SU-DHL-6 (cell line): ENCODE results near the gene GARIN1A.
"Not testable (repeated sequence)": the region's sequence is repeated elsewhere in the genome, so short reads cannot be mapped to it uniquely, and the experiment has no call there.

Experiments used
- H2AFZ ChIP-seq: fragments of 200-600 bp; sonication (generic); 2 replicates; pipeline ENCODE4 v1.6.1; 2014; ENCODE audit warnings: low read depth, mild to moderate bottlenecking, moderate library complexity, mixed read lengths, antibody characterized with exemption, low read length; ENCODE audit not compliant: severe bottlenecking
- H3F3A ChIP-seq: fragments of 200-600 bp; shearing (Covaris generic); 2 replicates; pipeline ENCODE4 v1.6.0; 2016; ENCODE audit warnings: antibody characterized with exemption, mild to moderate bottlenecking; ENCODE audit not compliant: insufficient read depth
- H3K27ac ChIP-seq: fragments of 200-600 bp; sonication (generic); 2 replicates; pipeline ENCODE4 v1.5.1; 2016; ENCODE audit warnings: low read depth, mild to moderate bottlenecking, low read length, moderate library complexity, mixed read lengths
- H3K27me3 ChIP-seq: fragments of 200-600 bp; sonication (generic), shearing (Covaris generic); 2 replicates; pipeline ENCODE4 v1.6.0; 2014; ENCODE audit warnings: mild to moderate bottlenecking, low read length
- H3K36me3 ChIP-seq: fragments of 200-600 bp; sonication (generic); 2 replicates; pipeline ENCODE4 v1.6.1; 2014; ENCODE audit warnings: mild to moderate bottlenecking, low read length, mixed read lengths
- H3K4me2 ChIP-seq: fragments of 300-600, 200-600 bp; shearing (Covaris generic), sonication (generic); 2 replicates; pipeline ENCODE4 v1.6.0; 2014; ENCODE audit warnings: low read length, low read depth, mild to moderate bottlenecking; ENCODE audit not compliant: poor library complexity, severe bottlenecking
- H3K4me3 ChIP-seq: fragments of 200-600 bp; sonication (generic); 2 replicates; pipeline ENCODE4 v1.5.1; 2014; ENCODE audit warnings: antibody characterized with exemption, low read length, mild to moderate bottlenecking, mixed read lengths; ENCODE audit not compliant: insufficient read depth, poor library complexity, severe bottlenecking
- H3K79me2 ChIP-seq: fragments of 200-600 bp; sonication (generic); 2 replicates; pipeline ENCODE4 v1.6.1; 2014; ENCODE audit warnings: mild to moderate bottlenecking, low read length, moderate library complexity; ENCODE audit not compliant: insufficient read depth
- H3K9ac ChIP-seq: fragments of 200-600 bp; sonication (generic); 2 replicates; pipeline ENCODE4 v1.7.0; 2014; ENCODE audit warnings: mild to moderate bottlenecking, low read length
- H3K9me2 ChIP-seq: fragments of 200-600 bp; sonication (generic); replicated peaks from 2 replicates; pipeline ENCODE4 v1.6.1; 2014; ENCODE audit warnings: low read length; ENCODE audit not compliant: insufficient read depth
- H3K9me3 ChIP-seq: fragments of 200-600 bp; sonication (generic); 2 replicates; pipeline ENCODE4 v1.6.1; 2014; ENCODE audit warnings: low read length, mixed read lengths; ENCODE audit not compliant: insufficient read depth
- H4K20me1 ChIP-seq: fragments of 200-600 bp; sonication (generic); 2 replicates; pipeline ENCODE4 v1.6.1; 2014; ENCODE audit warnings: low read depth, mild to moderate bottlenecking, antibody characterized with exemption, low read length, moderate library complexity, mixed read lengths
- CTCF ChIP-seq: fragments of 200-600 bp; sonication (generic); IDR thresholded peaks from one replicate; pipeline ENCODE4 v1.5.1; 2017; ENCODE audit warnings: antibody characterized with exemption, mild to moderate bottlenecking, low read length, moderate library complexity; ENCODE audit not compliant: insufficient read depth, poor library complexity, severe bottlenecking
- EZH2phosphoT487 ChIP-seq: fragments of 200-600 bp; sonication (generic), shearing (Covaris generic); conservative IDR thresholded peaks from 2 replicates; pipeline ENCODE4 v1.6.1; 2018; ENCODE audit warnings: mild to moderate bottlenecking, antibody characterized with exemption, low read length, moderate library complexity, mixed read lengths

GARIN1A gene

GRCh38 chr7:128676665-128677064 is 4.6 kb downstream of the GARIN1A start:
- H3K9ac ChIP-seq, result no peak overlapping the region
- no peak overlapping the region for H2AFZ ChIP-seq
- no peak overlapping the region for H3K4me3 ChIP-seq
- H3K9me2 ChIP-seq, result no peaks in the 10 kb centered on the region
- H3K9me3 ChIP-seq, result no peaks in the 10 kb centered on the region
- no peaks in the 10 kb centered on the region for H3K79me2 ChIP-seq
- H3K27ac ChIP-seq, result no peak overlapping the region
- no peak for TF ChIP-seq CTCF
- no peak for TF ChIP-seq EZH2phosphoT487
- H4K20me1 ChIP-seq, result no peaks in the 10 kb centered on the region
- no peaks in the 10 kb centered on the region for H3F3A ChIP-seq
- no peak overlapping the region for H3K4me2 ChIP-seq
- no peaks in the 10 kb centered on the region for H3K27me3 ChIP-seq
- H3K36me3 ChIP-seq, result no peaks in the 10 kb centered on the region

- Histone ChIP-seq H3K4me2 (no peak overlapping the region), H3K79me2 (no peaks in the 10 kb centered on the region), H3K27me3 (no peaks in the 10 kb centered on the region), H3K9me2 (no peaks in the 10 kb centered on the region), H3K27ac (no peak overlapping the region), H3K4me3 (no peak overlapping the region), H3F3A (no peaks in the 10 kb centered on the region), H4K20me1 (no peaks in the 10 kb centered on the region), H3K9ac (no peak overlapping the region), H3K9me3 (no peaks in the 10 kb centered on the region), H3K36me3 (no peaks in the 10 kb centered on the region), H2AFZ (no peak overlapping the region)
- TF ChIP-seq CTCF, result no peak
- TF ChIP-seq EZH2phosphoT487, result no peak
These were observed 7.8 kb downstream of the GARIN1A start for GRCh38 chr7:128679920-128680319.

- no peaks in the 10 kb centered on the region for H3K9me2 ChIP-seq
- no peak overlapping the region for H3K9ac ChIP-seq
- TF ChIP-seq EZH2phosphoT487 (no peak), CTCF (no peak)
- H3K4me2 ChIP-seq, result no peak overlapping the region
- H3K27ac ChIP-seq, result no peak overlapping the region
- no peaks in the 10 kb centered on the region for H3K9me3 ChIP-seq
- H4K20me1 ChIP-seq, result no peaks in the 10 kb centered on the region
- H3F3A ChIP-seq, result no peaks in the 10 kb centered on the region
- no peak overlapping the region for H3K4me3 ChIP-seq
- no peaks in the 10 kb centered on the region for H3K27me3 ChIP-seq
- H3K79me2 ChIP-seq, result no peaks in the 10 kb centered on the region
- no peaks in the 10 kb centered on the region for H3K36me3 ChIP-seq
- H2AFZ ChIP-seq, result no peak overlapping the region
These were observed 9.9 kb downstream of the GARIN1A start for GRCh38 chr7:128681794-128682537.

- H3K27ac ChIP-seq, H3K9me3 ChIP-seq, H4K20me1 ChIP-seq, H3K4me2 ChIP-seq, H3K27me3 ChIP-seq, H3F3A ChIP-seq, H3K9ac ChIP-seq, H3K9me2 ChIP-seq, H3K4me3 ChIP-seq, H2AFZ ChIP-seq, H3K79me2 ChIP-seq, H3K36me3 ChIP-seq: not testable (repeated sequence)
These were observed 11.2 kb downstream of the GARIN1A start for GRCh38 chr7:128683270-128683669.

GRCh38 chr7:128683738-128684137 is 11.6 kb downstream of the GARIN1A start:
- not testable (repeated sequence) for H3K79me2 ChIP-seq, H3K27me3 ChIP-seq, H3F3A ChIP-seq, H3K36me3 ChIP-seq, H3K9ac ChIP-seq, H3K4me2 ChIP-seq, H3K27ac ChIP-seq, H2AFZ ChIP-seq, H3K4me3 ChIP-seq, H4K20me1 ChIP-seq, H3K9me3 ChIP-seq, H3K9me2 ChIP-seq
